GM18868 (cell line): ENCODE data around the gene ZNF235.
"Not testable (repeated sequence)": the region's sequence is repeated elsewhere in the genome, so short reads cannot be mapped to it uniquely, and the experiment has no call there.

Experiments used
- ATAC-seq: cut with Tn5 transposase; IDR thresholded peaks from one replicate; pipeline ENCODE4 v1.9.1; 2021; ENCODE audit warnings: mild to moderate bottlenecking, moderate library complexity; ENCODE audit not compliant: unreplicated experiment

Gene ZNF235

GRCh38 chr19:44304659-44305193 is at the start of gene ZNF235:
Gene ZNF235 (minus strand): TSS chr19:44305025. CDS start chr19:44303404, 1,621 bp downstream.
- peak; percentile 88 for ATAC-seq

- no peak for ATAC-seq
Observed at GRCh38 chr19:44346556-44346955, 41.7 kb upstream of the ZNF235 start.

- no peak for ATAC-seq
Observed at GRCh38 chr19:44345959-44346358, 41.1 kb upstream of the ZNF235 start.

- no peak for ATAC-seq
Observed at GRCh38 chr19:44344255-44344654, 39.4 kb upstream of the ZNF235 start.

- ATAC-seq: no peak
Observed at GRCh38 chr19:44341794-44342193, 37.0 kb upstream of the ZNF235 start.

DNA sequence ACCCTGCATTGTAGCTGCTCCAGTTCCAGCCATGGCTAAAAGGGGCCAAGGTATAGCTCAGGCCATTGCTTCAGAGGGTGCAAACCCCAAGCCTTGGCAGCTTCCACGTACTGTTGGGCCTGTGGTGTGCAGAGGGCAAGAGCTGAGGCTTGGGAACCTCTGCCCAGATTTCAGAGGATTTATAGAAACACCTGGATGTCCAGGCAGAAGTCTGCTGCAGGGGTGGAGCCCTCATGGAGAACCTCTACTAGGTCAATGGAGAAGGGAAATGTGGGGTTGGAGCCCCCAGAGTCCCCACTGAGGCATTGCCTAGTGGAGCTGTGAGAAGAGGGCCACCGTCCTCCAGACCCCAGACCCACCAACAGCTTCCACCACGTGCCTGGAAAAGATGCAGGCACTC is 29.8 kb upstream of the ZNF235 start:
- ATAC-seq: not testable (repeated sequence)

- ATAC-seq: no peak
Observed at GRCh38 chr19:44332145-44332544, 27.3 kb upstream of the ZNF235 start.

GRCh38 chr19:44315883-44316282 is 11.1 kb upstream of the ZNF235 start:
- ATAC-seq: no peak

DNA sequence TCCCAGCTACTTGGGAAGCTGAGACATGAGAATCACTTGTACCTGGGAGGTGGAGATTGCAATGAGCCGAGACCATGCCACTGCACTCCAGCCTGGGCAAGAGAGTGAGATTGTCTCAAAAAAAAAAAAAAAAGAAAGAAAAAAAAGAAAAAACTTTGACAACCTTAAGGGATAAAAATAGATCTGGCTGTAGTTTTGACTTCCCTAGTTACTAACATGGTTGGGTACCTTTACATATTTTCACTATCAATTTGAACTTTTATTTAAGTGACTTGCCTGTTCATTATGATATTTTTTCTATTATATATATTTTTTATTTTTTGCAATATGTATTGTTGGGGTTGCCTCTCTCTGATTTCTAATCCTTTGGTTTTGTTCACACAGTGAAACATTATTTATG is 8.4 kb upstream of the ZNF235 start:
- no peak for ATAC-seq

GRCh38 chr19:44308011-44308410 is 3.2 kb upstream of the ZNF235 start:
- ATAC-seq: no peak

DNA sequence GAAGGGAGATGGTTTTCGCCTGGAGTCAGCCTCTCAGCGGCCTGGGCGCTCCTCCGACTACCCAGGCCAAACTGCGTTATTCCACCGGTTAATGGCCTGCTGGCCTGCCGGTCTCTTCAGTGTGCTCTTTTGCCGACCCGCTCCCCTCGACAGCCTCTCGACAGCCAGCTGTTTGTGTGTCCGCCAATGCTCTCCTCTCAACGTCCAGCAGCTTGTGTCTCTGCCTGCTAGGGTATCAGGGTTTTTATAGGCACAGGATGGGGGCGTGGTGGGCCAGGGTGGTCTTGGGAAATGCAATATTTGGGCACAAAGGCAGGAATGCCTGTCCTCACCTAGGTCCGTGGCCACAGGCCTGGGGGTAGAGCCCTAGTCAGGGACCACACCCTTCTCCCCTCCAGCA is 1.5 kb upstream of the ZNF235 start:
- ATAC-seq: no peak

DNA sequence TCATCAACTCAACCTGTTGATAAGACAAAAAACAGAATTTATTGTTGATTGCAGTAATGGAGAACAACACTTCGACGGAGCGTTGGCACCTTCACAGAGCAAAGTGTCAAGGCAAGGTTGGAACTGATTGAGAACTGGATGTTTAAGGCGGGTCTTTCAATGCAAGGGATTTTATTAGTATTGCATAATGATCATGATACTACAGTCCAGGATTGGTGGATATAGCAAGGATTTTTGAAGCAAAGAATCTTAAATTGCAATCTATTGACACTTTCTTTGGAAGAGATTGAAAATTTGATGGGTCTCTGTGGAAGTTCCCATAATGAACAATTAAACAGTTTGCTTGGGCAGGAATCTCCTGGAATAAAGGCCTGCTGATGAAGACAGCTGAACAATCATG is 632 bp upstream of the ZNF235 start:
- ATAC-seq: no peak

DNA sequence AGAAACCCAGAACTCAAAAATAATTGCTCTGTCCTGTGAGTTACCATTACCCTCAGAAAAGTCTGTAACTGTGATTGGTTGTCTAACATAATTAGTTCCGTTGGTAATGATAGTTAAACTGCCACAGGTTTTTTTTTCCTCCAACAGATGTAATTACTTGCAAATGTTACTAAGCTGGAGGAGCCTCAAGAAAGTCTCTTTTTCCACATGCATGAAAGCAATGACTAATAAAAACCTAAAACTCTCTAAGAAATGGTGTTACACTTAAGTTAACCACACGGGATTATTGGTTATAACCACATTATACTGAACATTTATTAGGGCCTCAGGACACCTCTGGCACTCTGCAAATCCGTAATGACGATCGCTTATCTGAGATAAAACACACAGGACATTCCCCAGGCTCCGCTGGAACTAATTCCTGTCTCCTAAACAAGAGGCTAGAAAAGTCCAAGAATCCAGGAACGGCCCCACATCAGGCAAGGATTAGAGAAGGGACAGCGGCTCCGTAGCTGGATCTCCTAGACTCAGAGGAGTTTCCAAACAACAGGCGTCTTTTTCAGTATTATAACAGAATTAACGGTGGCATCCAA is 753 bp downstream of the ZNF235 start:
- no peak for ATAC-seq

DNA sequence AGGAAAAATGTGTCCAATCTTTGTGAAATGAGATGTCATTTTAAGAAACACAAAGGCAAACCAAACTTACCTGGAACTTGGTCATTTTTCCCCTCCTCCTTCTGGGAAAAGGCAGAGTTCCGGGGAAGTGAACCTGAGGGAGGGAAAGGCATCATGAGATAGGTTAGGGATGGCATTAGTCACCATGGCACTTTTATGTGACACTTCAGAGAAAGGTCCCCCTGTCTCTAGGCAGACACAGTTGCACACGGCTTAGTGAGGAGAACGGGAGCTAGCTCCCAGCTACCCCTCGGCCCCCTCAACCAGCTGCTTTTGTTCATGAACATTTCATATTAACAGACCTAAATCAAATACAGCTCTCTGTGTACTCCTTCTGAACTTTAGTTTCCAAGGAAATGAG is 1.5 kb downstream of the ZNF235 start:
- no peak for ATAC-seq

DNA sequence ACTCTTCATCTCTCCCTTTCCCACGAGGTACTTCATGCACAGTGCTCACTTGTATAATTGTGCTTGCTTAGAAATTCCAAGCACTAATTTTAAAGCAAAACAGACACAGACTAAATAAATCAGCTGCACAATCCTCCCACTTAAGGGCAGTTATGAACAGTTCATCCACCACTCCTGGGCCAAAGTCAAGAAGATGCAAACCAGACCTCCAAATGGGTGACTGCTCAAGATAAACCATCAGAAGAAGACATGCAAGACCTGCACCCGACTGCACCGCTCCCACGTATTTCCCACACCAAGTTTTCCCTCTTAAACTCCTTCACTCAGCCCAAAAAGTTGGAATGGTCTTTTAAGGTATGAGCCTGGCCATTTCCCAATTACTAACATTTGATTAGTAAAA is 19.9 kb downstream of the ZNF235 start:
- no peak for ATAC-seq

- no peak for ATAC-seq
Observed at GRCh38 chr19:44282846-44283245, 22.0 kb downstream of the ZNF235 start.

DNA sequence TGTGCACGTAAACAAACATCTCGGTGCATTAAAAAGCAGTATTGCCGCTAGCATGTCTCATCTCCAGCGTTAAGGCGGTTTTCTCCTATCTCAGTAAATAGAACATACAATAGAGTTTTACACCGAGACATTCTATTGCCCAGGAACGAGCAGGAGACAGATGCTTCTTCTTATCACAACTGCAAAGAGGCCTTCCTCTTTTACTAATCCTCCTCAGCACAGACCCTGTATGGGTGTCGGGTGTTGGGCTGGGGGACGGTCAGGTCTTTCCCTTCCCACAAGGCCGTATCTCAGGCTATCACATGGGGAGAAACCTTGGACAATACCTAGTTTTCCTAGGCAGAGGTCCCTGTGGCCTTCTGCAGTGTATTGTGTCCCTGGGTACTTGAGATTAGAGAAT is 23.9 kb downstream of the ZNF235 start:
- ATAC-seq: no peak

DNA sequence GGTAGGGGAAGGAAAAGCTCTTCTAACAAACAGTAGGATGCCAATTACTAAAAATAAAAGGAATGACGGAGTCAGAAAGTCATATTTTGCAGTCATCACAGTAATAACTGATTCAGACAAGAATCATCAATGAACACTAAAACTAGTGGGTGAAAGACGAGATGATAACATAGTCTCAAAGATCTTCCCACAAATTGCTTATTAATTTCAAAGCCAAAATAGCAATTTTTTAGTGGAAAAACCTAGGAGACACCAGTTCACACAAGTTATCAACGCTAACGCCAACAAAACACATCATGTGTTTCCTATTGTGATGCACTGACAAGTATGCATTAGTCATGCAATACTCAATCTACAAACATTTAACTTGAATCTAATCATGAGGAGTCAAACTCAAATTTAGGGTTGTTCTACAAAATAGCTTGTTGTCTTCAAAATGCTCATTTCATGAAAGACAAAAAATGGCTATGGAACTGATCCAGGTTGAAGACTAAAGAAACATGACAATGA is 26.6 kb downstream of the ZNF235 start:
- ATAC-seq: no peak

DNA sequence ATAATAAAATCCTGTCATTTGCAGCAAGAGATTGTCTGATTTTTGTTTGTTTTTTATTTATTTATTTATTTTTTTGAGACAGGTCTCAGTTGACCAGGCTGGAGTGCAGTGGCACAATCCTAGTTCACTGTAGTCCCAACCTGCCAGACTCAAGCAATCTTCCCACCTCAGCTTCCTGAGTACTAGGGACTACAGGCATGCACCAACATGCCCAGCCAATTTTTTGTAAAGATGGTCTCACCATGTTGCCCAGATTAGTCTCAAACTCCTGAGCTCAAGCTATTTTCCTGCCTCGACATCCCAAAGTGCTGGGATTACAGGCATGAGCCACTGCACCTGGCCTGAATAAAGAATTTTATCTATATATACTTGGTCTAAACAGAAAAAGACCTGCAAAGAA is 27.5 kb downstream of the ZNF235 start:
- ATAC-seq: no peak

GRCh38 chr19:44260695-44261446 is 44.0 kb downstream of the ZNF235 start:
- no peak for ATAC-seq

GRCh38 chr19:44260343-44260681 is 44.5 kb downstream of the ZNF235 start:
- no peak for ATAC-seq

GRCh38 chr19:44258835-44259413 is 45.9 kb downstream of the ZNF235 start:
- ATAC-seq: no peak
